ENCODE data around the gene FBXW5. TPM values are rescaled to one million over a fixed set of nuclear protein-coding genes. Genes with fewer than 3 reads are reported as not detected.

Gene FBXW5
- polyA plus RNA-seq, 1 donor = 45.6 TPM

DNA sequence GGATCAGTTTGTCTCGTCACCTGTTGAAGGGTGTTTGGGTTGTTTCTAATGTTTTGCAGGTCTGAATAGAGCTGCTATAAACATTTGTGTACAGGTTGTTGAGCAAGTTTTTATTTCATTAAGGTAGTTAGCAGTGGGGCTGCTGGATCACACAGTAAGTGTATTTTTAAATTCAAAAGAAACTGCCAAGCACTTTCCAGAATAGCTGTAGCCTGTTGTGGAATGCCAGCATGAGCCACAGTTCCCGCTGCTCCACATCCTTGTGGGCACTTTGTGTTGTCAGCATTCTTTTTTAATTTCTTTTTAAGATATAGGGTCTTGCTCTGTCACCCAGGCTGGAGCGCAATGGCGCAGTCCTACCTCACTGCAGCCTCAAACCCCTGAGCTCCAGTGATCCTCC lies 14.5 kb downstream of the FBXW5 start:
- no peak for DNase-seq

DNA sequence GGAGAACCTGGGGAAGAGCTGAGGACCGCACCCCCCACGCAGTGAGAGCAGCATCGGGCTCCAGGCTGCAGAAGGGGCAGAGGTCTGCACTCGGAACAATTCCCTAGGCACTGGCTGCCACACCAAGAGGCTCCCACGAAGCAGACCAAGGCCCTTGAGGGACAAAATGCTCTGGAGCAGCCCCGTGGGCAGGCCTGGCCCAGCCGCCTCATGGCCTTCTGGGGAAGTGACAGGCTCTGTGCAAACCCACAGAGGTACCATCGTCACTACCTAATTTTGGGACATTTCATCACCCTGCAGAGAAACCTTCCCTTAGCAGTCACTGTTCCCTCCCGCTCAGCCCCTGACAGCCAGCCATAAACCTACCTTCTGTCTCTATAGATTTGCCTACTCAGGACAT lies 15.9 kb downstream of the FBXW5 start:
- DNase-seq = no peak

- no peak for DNase-seq
These were observed 16.9 kb downstream of the FBXW5 start for GRCh38 chr9:136927343-136928271.

- DNase-seq = no peak
These were observed 17.8 kb downstream of the FBXW5 start for GRCh38 chr9:136926749-136927148.

DNA sequence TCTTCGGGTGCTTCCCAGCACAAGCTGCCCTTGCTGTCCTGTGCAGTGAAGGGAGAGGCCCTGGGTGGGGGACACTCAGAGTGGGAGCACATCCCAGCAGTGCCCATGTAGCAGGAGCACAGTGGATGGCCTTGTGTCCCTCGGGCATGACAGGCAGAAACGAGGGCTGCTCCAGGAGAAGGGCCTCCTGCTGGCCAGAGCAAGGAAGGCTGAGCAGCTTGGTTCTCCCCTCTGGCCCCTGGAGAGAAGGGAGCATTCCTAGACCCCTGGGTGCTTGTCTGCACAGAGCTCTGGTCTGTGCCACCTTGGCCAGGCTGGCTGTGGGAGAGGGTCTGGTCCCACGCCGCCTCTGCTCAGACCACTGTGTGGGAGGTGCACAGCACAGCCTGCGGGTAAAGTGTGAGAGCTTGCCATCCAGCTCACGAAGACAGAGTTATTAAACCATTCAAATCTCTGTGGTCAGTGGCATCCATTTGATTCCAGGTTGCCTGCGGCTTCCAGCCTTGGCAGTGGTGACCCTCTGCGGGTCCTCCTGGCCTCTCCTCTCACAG lies 18.3 kb downstream of the FBXW5 start:
- no peak for DNase-seq

DNA sequence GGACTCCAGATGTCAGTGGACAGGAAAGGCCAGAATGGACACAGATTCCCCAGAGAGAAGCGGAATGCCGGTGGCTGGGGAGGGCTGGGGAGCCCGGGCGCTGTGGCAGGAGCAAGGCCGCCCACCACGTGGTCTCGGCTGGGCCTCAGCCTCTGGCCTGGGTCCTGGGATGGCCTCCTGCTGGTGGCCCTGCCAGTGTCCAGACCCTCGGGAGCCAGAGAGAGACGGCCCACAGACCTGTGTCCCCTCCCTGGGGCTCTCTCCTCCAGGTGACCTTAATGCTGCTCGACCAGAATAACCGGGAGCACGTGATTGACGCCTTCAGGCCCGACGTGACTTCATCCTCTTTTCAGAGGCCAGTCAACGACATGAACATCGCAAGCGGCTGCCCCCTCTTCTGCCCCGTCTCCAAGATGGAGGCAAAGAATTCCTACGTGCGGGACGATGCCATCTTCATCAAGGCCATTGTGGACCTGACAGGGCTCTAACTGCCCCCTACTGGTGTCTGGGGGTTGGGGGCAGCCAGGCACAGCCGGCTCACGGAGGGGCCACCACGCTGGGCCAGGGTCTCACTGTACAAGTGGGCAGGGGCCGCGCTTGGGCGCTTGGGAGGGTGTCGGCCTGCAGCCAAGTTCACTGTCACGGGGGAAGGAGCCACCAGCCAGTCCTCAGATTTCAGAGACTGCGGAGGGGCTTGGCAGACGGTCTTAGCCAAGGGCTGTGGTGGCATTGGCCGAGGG lies 19.0 kb downstream of the FBXW5 start:
- DNase-seq = no peak

GRCh38 chr9:136923881-136924280 lies 20.7 kb downstream of the FBXW5 start:
- DNase-seq = no peak

DNA sequence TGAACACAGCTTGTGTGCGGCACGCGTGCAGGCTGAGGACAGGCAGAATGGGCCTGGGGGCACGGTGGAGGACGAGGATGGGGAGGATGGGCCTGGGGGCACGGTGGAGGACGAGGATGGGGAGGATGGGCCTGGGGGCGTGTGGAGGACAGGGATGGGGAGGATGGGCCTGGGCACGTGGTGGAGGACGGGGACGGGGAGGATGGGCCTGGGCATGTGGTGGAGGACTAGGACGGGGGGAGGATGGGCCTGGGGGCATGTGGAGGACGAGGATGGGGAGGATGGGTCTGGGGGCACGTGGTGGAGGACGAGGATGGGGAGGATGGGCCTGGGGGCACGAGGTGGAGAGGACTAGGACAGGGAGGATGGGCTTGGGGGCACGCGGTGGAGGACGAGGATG lies 22.0 kb downstream of the FBXW5 start:
- no peak for DNase-seq

- DNase-seq = no peak
These were observed 22.8 kb downstream of the FBXW5 start for GRCh38 chr9:136921718-136922117.

DNA sequence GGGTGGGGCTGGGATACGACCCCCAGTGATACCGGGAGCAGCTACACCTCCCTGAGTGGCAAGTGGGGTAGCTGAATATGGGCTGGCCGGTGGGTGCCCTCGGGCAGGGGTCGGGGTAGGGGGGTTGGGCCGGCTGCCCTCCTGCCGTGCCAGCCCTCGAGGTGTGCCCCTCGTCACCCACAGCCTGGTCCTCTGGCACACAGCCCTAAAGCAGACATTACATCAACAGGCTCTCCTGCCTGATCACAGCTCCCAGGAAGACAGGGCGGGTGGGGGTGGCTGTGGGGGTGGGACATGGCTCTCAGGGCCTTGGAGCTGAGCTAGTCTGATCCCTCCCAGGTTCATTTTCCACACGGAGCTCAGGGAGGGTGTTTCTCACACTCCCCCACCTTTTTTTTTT lies 23.2 kb downstream of the FBXW5 start:
- no peak for DNase-seq

DNA sequence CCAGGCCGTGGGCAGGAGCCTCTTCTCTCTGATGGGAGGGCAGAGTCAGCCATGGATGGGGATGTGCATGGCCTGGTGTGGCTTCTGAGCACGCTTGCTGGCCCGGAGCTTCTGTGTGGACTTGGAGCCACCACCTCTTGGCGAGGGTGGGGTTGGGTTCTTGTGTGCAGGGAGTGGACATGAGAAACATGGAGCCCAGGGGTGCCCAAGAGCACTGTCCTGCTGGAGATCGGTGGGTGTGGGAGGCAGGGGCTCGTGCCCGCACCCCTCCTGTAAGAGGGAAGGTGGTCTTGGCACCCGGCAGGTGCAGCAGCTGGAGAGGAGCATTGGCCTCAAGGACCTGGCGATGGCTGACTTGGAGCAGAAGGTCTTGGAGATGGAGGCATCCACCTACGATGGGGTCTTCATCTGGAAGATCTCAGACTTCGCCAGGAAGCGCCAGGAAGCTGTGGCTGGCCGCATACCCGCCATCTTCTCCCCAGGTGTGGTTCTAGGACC lies 23.8 kb downstream of the FBXW5 start:
- DNase-seq = no peak

GRCh38 chr9:136920069-136920468 lies 24.5 kb downstream of the FBXW5 start:
- DNase-seq = no peak

- DNase-seq = no peak
These were observed 26.6 kb downstream of the FBXW5 start for GRCh38 chr9:136917902-136918301.

GRCh38 chr9:136916330-136917184 lies 28.0 kb downstream of the FBXW5 start:
- no peak for DNase-seq

DNA sequence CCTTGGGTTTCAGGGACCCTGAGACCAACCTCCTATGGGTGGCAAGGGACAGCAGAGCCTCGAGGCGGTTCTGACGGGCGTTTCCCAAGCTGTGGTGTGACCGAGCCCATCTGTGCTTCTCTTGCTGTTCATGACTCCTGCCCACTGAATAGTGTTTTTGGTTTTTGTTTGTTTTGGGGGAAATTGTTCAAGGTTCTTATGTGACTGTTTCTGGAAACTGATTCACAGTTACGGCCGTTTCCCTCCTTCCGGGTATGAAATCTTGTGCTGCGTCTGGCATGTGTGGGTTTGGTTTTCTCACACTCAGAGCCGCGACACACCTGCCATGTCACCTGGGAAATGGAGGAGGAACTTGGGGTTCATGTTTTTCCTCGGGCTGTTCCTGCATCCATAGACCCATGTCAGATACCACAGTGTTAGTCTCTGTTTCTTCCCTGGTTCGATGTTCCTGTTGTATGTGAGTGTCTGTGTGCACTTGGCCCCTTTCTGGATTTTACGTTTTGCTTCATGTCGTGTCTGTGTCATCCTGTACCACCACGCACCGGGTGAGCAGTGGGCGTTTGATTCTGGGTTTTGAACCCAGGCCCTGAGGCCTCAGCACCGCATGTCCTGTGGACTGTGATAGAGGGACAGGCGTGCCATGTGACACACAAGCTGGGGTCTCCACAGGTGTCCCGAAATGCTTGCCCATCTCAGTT lies 28.8 kb downstream of the FBXW5 start:
- DNase-seq = no peak

DNA sequence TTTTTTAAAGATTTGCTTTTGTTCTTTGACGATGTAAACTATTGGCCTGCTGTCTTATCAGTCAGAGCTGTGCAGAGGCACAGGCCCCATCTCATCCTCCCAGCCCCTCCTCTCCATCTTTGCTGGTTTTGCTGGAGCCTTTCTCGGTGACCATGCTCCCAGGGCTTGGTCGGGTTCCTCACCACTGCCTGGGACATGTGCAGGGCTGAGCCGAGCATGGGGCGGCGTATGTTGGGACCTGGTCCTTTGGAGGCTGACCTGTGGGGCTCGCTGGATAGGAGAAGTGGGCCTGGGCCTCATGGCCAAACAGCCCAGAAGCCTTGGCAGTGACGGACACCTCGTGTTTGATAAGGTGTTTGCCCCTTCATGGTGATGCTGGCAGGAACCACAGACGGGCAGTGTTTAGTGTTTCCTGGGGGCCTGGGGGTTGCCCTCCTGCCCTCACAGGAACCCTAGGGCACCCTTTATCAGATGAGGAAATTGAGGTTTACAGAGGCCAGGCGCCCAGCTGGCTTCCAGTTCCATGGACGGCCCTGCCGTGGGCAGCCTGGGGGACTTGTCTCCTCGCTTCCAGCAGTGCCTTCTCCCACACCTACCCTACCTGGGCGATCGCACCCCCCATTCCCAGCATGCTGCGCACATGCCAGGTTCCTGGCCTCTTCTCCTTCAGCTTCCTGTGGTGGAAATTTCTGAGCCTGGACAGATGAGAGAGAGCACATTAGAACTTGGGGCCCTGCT lies 30.7 kb downstream of the FBXW5 start:
- DNase-seq = no peak

DNA sequence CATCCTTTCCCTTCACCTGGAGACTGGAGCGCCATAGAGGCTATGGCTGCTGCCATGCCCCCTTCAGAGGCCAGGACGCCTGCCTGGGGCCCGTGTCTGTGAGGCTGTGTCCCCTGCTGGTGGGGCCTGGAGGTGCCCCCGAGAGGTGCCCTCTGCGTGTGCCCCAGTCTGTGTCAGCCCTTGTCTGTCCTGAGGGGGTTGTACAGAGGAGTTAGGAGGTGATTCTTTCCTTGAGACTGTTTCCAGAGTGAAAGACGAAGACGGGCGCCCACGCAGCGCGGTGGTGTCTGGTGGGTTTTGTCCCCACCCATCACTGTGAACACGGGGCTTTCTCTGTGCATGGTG lies 33.7 kb downstream of the FBXW5 start:
- no peak for DNase-seq

GRCh38 chr9:136910197-136910900 lies 34.2 kb downstream of the FBXW5 start:
- DNase-seq = no peak

- DNase-seq = no peak
These were observed 37.3 kb downstream of the FBXW5 start for GRCh38 chr9:136907011-136907914.
